Psoas muscle (tissue), 8 donors: ENCODE data around the gene MAPKAP1. TPM values are rescaled to one million over a fixed set of nuclear protein-coding genes. Genes with fewer than 3 reads are reported as not detected.
A peak's percentile ranks its signal among the peaks of the same experiment; 100 is the strongest.

Source experiments
- ATAC-seq, 4 donors: fragments of 200-7000 bp; cut with Tn5 transposase; one replicate each; pipeline ENCODE4 v1.9.1; 2020; ENCODE audit warnings: moderate library complexity in 3 of 4, mild to moderate bottlenecking in 2 of 4
- DNase-seq, 2 donors: peaks; one replicate each; pipeline ENCODE4 v3.0.0-alpha.2; 2020
- H3K27ac ChIP-seq: fragments of 200-600 bp; one replicate; pipeline ENCODE4 v1.8.0; 2022
- H3K27me3 ChIP-seq, 3 donors: fragments of 200-600 bp in 1 of 3; one replicate each; pipeline versions ENCODE4 v1.6.1 to v1.8.0; 2013 to 2022; ENCODE audit warnings: low read length in 2 of 3, mild to moderate bottlenecking in 2 of 3, moderate library complexity in 1 of 3; ENCODE audit not compliant: insufficient read depth in 3 of 3
- H3K36me3 ChIP-seq, 2 donors: fragments of 200-600 bp in 1 of 2; one replicate each; pipeline versions ENCODE4 v1.6.1 to v1.8.0; 2013 to 2022; ENCODE audit warnings: low read depth in 1 of 2, mild to moderate bottlenecking in 1 of 2, moderate library complexity in 1 of 2; ENCODE audit not compliant: insufficient read depth in 1 of 2
- H3K4me1 ChIP-seq: fragments of 200-600 bp; one replicate; pipeline ENCODE4 v1.8.0; 2022
- H3K4me3 ChIP-seq: fragments of 200-600 bp; one replicate; pipeline ENCODE4 v1.8.0; 2022; ENCODE audit warnings: mild to moderate bottlenecking
- H3K9me3 ChIP-seq: fragments of 200-600 bp; one replicate; pipeline ENCODE4 v1.8.0; 2022
- whole genome bisulfite sequencing, 3 donors: extraction: QIAGEN DNeasy Blood & Tissue Kit; methylation state at CpG; one replicate each; pipeline versions ENCODE4 v1.1.6 to v1.1.7; 2013; 5-methylcytosine and 5-hydroxymethylcytosine counted together
- intact Hi-C, 2 donors: fragments of 100-400 bp; cut with DNase I; formaldehyde crosslinking; loops; one replicate each; pipeline versions ENCODE4 v1.11.0 to v1.14.2; 2022
- polyA plus RNA-seq, 3 donors: library from polyadenylated mRNA; stranded (reverse); fragments of 200-250 nt; gene quantifications; one replicate each; pipeline ENCODE4 v1.2.3, GENCODE V29; 2013
- total RNA-seq, 4 donors: library from RNA; stranded (reverse); fragmentation: NEBNext Ultra II Directional in 2 of 4; extraction: Animal tissue kit (Norgen Biotek cat#: 25700) in 2 of 4; gene quantifications; one replicate each; pipeline versions ENCODE4 v1.2.1 to v1.2.4, GENCODE V29; 2021 to 2023
- TF ChIP-seq, protein P1 (sequence below): fragments of 200-600 bp; IDR thresholded peaks from one replicate; pipeline ENCODE4 v1.8.0; 2022; ENCODE audit warnings: antibody characterized with exemption
- donor health status: healthy with polysubstance abuse.
- donor health status: DM: no; HTN: no; CAD: no; lungs with moderate emphysema.
- donor health status: Bipolar disorder and iron deficiency.
- donor health status: healthy.
- donor health status: DM: yes; HTN: yes; CAD: no.
- donor health status: DM: no; HTN: no; CAD: no.
- donor health status: DM: no; HTN: no; CAD: no.
- donor health status: DM: yes; HTN: yes; CAD: no.

MAPKAP1 gene
- total and polyA plus RNA-seq, 7 donors, result 64.2 to 124 (median 90.4) TPM

DNA sequence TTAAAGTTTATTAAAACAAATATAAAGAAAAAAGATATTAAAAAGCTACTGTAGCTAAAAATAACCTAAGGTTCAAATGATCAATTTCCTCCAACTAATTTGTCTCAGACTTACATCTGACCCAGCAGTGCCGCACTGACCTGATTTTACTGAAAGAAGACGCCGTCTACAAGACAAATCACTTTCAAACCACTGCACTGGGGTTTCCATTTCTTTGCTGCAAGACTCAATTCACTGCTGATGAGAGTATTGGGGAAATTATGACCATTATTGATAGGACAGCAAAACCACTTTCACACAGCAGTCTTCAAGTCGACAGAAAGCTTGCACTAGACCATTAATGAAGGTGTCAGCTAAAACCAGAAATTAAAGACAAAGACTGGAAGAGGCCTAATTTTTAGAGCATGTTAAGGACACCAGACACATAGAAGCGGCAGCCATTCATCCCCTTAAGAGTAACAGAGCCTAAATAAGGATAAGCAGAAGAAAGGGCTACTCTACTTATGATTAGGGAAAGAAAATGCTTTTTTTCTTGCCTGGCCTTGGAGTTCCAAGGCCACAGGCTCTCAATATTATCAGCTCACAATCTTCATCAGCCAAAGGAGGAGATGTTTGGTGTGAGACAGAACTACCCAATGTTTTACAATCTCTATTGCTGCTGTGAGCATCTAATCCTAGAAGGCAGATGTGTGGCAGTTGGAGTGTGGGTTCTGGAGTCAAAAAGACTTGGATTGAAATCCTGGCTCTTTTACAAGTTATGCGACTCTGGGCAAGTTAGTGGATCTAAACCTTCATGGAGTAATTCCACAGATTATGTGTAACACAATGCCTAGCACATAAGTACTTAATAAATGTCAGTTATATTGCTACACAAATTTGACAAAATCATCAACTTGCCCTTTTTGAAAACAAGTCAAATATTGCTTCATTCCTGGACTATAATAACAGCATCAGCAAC, 190.7 kb downstream of the MAPKAP1 start:
- Histone ChIP-seq H3K9me3 (no peaks in the 10 kb centered on the region), H3K27me3 (no peaks in the 10 kb centered on the region), H3K27ac (no peak overlapping the region), H3K4me1 (peaks cover 16% of the 10 kb centered on the region), H3K36me3 (no peaks in the 10 kb centered on the region), H3K4me3 (no peak overlapping the region)
- 82 to 86% (median 85%) methylated on average over 6 of the region's 6 CpGs for WGBS, 3 donors
- intact Hi-C loops, result no loop called here
- TF ChIP-seq, protein P1, sequence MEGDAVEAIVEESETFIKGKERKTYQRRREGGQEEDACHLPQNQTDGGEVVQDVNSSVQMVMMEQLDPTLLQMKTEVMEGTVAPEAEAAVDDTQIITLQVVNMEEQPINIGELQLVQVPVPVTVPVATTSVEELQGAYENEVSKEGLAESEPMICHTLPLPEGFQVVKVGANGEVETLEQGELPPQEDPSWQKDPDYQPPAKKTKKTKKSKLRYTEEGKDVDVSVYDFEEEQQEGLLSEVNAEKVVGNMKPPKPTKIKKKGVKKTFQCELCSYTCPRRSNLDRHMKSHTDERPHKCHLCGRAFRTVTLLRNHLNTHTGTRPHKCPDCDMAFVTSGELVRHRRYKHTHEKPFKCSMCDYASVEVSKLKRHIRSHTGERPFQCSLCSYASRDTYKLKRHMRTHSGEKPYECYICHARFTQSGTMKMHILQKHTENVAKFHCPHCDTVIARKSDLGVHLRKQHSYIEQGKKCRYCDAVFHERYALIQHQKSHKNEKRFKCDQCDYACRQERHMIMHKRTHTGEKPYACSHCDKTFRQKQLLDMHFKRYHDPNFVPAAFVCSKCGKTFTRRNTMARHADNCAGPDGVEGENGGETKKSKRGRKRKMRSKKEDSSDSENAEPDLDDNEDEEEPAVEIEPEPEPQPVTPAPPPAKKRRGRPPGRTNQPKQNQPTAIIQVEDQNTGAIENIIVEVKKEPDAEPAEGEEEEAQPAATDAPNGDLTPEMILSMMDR, result no peak
- no peak for ATAC-seq
- DNase-seq, result no peak

DNA sequence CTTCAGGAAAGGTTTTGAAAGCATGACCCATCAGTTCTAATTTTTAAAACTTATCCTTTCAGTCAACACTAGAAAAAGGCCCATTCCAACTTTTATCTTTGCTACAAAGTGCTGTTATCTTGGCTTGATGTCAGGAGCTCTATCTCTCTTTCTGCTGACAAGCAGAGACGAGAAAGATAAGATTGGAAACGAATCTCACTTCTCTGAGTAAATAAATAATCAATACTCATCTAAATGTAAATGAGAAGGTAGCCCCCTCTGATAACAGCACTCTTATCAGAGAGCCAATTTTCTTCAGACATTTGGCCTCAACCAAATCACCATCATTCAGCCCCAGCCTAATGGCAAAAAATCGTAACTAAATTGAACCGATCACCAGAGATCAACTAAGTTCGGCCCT, 191.7 kb downstream of the MAPKAP1 start:
- H3K36me3 ChIP-seq, result no peaks in the 10 kb centered on the region
- TF ChIP-seq, protein P1, result no peak
- peaks cover 18% of the 10 kb centered on the region for H3K4me1 ChIP-seq
- no peaks in the 10 kb centered on the region for H3K9me3 ChIP-seq
- intact Hi-C loops, result no loop called here
- 79 to 86% (median 82%) methylated on average over 5 of the region's 5 CpGs for WGBS, 3 donors
- H3K27ac ChIP-seq, result no peak overlapping the region
- ATAC-seq (no peak), DNase-seq (no peak)
- no peak overlapping the region for H3K4me3 ChIP-seq
- no peaks in the 10 kb centered on the region for H3K27me3 ChIP-seq

DNA sequence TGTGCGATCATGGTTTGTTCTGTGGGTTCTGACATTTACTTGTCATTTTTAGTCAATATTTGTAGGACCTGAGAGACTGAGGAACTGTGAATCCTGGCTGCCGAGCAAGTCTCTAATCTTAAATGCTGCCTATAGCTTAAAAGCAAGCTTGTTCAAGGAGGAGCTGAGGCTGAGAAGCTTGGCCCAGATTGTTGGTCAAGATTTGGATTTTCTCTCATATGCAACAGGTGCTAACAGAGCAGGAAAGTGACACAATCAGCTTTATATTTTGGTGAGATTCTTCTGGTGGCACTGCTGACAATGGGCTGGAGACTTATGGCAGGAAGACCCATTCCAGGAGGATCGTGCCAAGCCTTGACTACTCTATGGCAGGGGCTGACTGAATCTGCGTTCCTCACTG, 192.5 kb downstream of the MAPKAP1 start:
- no peak overlapping the region for H3K27ac ChIP-seq

DNA sequence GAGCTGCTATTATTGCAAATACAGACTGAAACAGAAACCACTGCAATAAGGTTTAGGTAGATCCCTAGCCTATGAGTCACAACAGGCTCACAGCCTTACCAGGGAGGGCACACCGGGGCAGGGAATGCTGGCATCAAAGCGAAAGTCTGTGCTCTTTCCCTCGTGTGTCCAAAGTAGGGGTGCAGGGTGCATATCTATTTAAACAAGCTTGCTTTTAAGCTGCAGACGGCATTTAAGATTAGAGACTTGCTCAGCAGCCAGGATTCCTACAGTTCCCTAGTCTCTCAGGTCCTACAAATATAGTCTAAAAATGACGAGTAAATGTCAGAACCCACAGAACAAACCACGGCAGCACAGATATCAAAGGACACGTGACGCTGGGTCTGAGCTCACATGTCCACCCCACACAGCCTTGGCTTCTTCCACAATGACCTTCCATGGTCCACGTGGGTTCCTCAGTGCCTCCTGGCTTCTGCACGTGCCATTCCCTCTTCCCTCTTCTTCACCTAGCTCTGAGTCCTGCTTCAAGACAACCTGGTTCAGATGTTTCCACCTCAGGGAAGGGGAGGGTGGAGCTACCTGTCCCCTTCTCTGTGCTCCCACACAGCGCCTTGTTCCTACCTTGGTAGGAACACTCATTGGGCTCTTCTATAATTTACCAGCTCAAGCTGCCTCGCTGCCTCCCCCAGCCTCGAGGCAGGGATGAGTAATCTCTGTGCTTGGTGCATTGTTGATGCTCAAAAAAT, 193.2 kb downstream of the MAPKAP1 start:
- peak overlapping the region; percentile 32 for H3K4me3 ChIP-seq
- peak; percentile 87 to 93 (median 92) for ATAC-seq
- intact Hi-C loops, result no loop called here
- DNase-seq, result peak in 1 of 2 donors; percentile 58
- no peaks in the 10 kb centered on the region for H3K9me3 ChIP-seq
- WGBS, 3 donors, result 49 to 61% (median 50%) methylated on average over 13 of the region's 13 CpGs
- H3K4me1 ChIP-seq, result peaks cover 25% of the 10 kb centered on the region
- no peaks in the 10 kb centered on the region for H3K36me3 ChIP-seq
- H3K27ac ChIP-seq, result peak overlapping the region; percentile 7
- no peaks in the 10 kb centered on the region for H3K27me3 ChIP-seq
- TF ChIP-seq, protein P1, result no peak

More for the DNA sequence above, 192.5 kb downstream of the MAPKAP1 start:
- 81 to 88% (median 82%) methylated on average over 4 of the region's 4 CpGs for WGBS, 3 donors
- no peak for ATAC-seq
- no peaks in the 10 kb centered on the region for H3K36me3 ChIP-seq
- peaks cover 19% of the 10 kb centered on the region for H3K4me1 ChIP-seq
- DNase-seq, result no peak
- no peaks in the 10 kb centered on the region for H3K27me3 ChIP-seq
- intact Hi-C loops, result no loop called here
- H3K9me3 ChIP-seq, result no peaks in the 10 kb centered on the region
- no peak overlapping the region for H3K4me3 ChIP-seq
- TF ChIP-seq, protein P1, result no peak
